GM12878 (cell line): ENCODE measurements around the gene ZNF385D. TPM values are rescaled to one million over a fixed set of nuclear protein-coding genes. Genes with fewer than 3 reads are reported as not detected.

ENCODE experiments used
- ATAC-seq: fragments of 200-7000 bp; cut with Tn5 transposase; 3 replicates; pipeline ENCODE4 v1.9.1; 2020; ENCODE audit warnings: mild to moderate bottlenecking, moderate library complexity
- BruUV-seq: library from RNA; stranded (reverse); fragments of 400-500 nt; replicated peaks from 2 replicates; lab custom pipeline; 2021; lab: Mats Ljungman, UMichigan
- CTCF ChIA-PET: fragments of 300-600 bp; sonication (Branson Sonifier 250); formaldehyde crosslinking; extraction: SDS; loops from one replicate; lab custom pipeline; 2021; ENCODE audit warnings: inconsistent platforms; lab: Yijun Ruan, JAX
- POLR2A ChIA-PET: fragments of 350-600 bp; formaldehyde crosslinking; extraction: SDS; loops from one replicate; lab custom pipeline; 2021; ENCODE audit warnings: inconsistent platforms; lab: Charles Lee
- RAD21 ChIA-PET: fragments of 300-600 bp; sonication (Branson Sonifier 250); formaldehyde crosslinking; loops from one replicate; lab custom pipeline; 2023; ENCODE audit warnings: antibody characterized with exemption; ENCODE audit not compliant: unreplicated experiment; lab: Charles Lee
- SMC1A ChIA-PET: fragments of 300-600 bp; sonication (Branson Sonifier 250); formaldehyde crosslinking; loops from one replicate; lab custom pipeline; 2023; ENCODE audit not compliant: unreplicated experiment, uncharacterized antibody; lab: Charles Lee
- DNase-seq: peaks from one replicate; pipeline ENCODE4 v3.0.0-alpha.2; 2011; ENCODE audit warnings: low read depth, low spot score
- FAIRE-seq: peaks from 3 replicates; lab custom pipeline; 2011; peaks lifted over from hg19 to GRCh38; lab: Jason Lieb, UNC
- H2AFZ ChIP-seq: 2 replicates; pipeline ENCODE4 v1.6.0; 2011; ENCODE audit warnings: low read depth, low read length, control low read depth; ENCODE audit not compliant: control insufficient read depth
- H3K27ac ChIP-seq: 2 replicates; pipeline ENCODE4 v1.5.1; 2011; ENCODE audit warnings: control low read depth; ENCODE audit not compliant: control insufficient read depth, insufficient read depth
- H3K27me3 ChIP-seq, 2 experiments: replicated peaks in 1 of 2; 2 replicates each; pipeline versions ENCODE4 v1.6.0 to v1.6.1; 2011; ENCODE audit warnings: low read length in 1 of 2; ENCODE audit not compliant: control insufficient read depth in 2 of 2, insufficient read depth in 2 of 2
- H3K36me3 ChIP-seq, 2 experiments: 2 replicates each; pipeline ENCODE4 v1.5.1; 2011; ENCODE audit warnings: low read length in 1 of 2; ENCODE audit not compliant: control insufficient read depth in 2 of 2, insufficient read depth in 2 of 2
- H3K4me1 ChIP-seq: 2 replicates; pipeline ENCODE4 v1.6.1; 2011; ENCODE audit warnings: mild to moderate bottlenecking, low read length, moderate library complexity, mixed read lengths; ENCODE audit not compliant: control insufficient read depth, insufficient read depth
- H3K4me2 ChIP-seq: 2 replicates; pipeline ENCODE4 v1.6.0; 2011; ENCODE audit warnings: control low read depth; ENCODE audit not compliant: control insufficient read depth, insufficient read depth
- H3K4me3 ChIP-seq: fragments of 200-600 bp; sonication (generic); 2 replicates; pipeline ENCODE4 v1.5.1; 2016
- H3K79me2 ChIP-seq: 2 replicates; pipeline ENCODE4 v1.6.0; 2011; ENCODE audit warnings: low read length; ENCODE audit not compliant: control insufficient read depth, insufficient read depth
- H3K9ac ChIP-seq: 2 replicates; pipeline ENCODE4 v1.8.0; 2011; ENCODE audit warnings: low read length, control low read depth, mixed read lengths; ENCODE audit not compliant: control insufficient read depth, insufficient read depth
- H3K9me3 ChIP-seq: replicated peaks from 3 replicates; pipeline ENCODE4 v1.5.1; 2011; ENCODE audit warnings: mild to moderate bottlenecking, low read length; ENCODE audit not compliant: control insufficient read depth, insufficient read depth
- H4K20me1 ChIP-seq: 2 replicates; pipeline ENCODE4 v1.6.0; 2011; ENCODE audit not compliant: control insufficient read depth, insufficient read depth
- CHD2 ChIP-seq: IDR thresholded peaks from 2 replicates; pipeline ENCODE4 v1.6.1; 2011; ENCODE audit warnings: low read depth, low read length, improper control_type of control experiment, borderline replicate concordance
- HCFC1 ChIP-seq: fragments of 150-350 bp; IDR thresholded peaks from 2 replicates; pipeline ENCODE4 v1.6.1; 2014; ENCODE audit warnings: low read length
- NFYB ChIP-seq: IDR thresholded peaks from 2 replicates; pipeline ENCODE4 v1.6.1; 2011; ENCODE audit warnings: low read depth, mild to moderate bottlenecking, low read length, improper control_type of control experiment, moderate library complexity; ENCODE audit not compliant: insufficient read depth
- PML ChIP-seq: IDR thresholded peaks from 2 replicates; pipeline ENCODE4 v1.6.1; 2012; ENCODE audit warnings: low read length, inconsistent platforms
- RAD51 ChIP-seq: fragments of 450-650 bp; IDR thresholded peaks from 2 replicates; pipeline ENCODE4 v1.6.1; 2016; ENCODE audit warnings: moderate library complexity, mild to moderate bottlenecking, inconsistent platforms
- SMARCA5 ChIP-seq: fragments of 450-650 bp; IDR thresholded peaks from 2 replicates; pipeline ENCODE4 v1.6.1; 2017; ENCODE audit warnings: mild to moderate bottlenecking
- STAT1 ChIP-seq: fragments of 450-650 bp; conservative IDR thresholded peaks from 2 replicates; pipeline ENCODE4 v1.6.1; 2014; ENCODE audit warnings: antibody characterized with exemption, mild to moderate bottlenecking
- WGBS: methylation state at CpG from one replicate; pipeline ENCODE4 v1.1.6; 2016; ENCODE audit warnings: low lambda C conversion rate; ENCODE audit not compliant: insufficient replicate concordance, insufficient coverage; ENCODE audit errors: missing lambda C conversion rate; 5-methylcytosine and 5-hydroxymethylcytosine counted together
- in situ Hi-C: fragments of 300-500 bp; cut with MboI; formaldehyde crosslinking; loops from 9 replicates; pipeline ENCODE4 v1.14.3; 2018; ENCODE audit warnings: mixed read lengths
- intact Hi-C: fragments of 100-400 bp; cut with micrococcal nuclease; formaldehyde crosslinking; loops from one replicate; pipeline ENCODE4 v1.14.2; 2022; ENCODE audit not compliant: unreplicated experiment
- polyA plus RNA-seq, 11 experiments: library from polyadenylated mRNA; depleted of rRNA in 4 of 11; unstranded in 6 of 11; stranded (reverse) in 5 of 11; fragments of >200 nt; fragmentation: Nextera tagmentation in 4 of 11; fragmentation: Illumina TruSeq in 1 of 11; extraction: Ambion mirVana in 4 of 11; extraction: Trizol in 1 of 11; gene quantifications; 1 replicate in 1 of 11; 2 replicates in 10 of 11; pipeline versions ENCODE4 v1.2.1 to v1.2.3, GENCODE V29; 2011 to 2016; ENCODE audit warnings: inconsistent platforms in 2 of 11, missing spikeins in 2 of 11, low read depth in 1 of 11
- total RNA-seq, 4 experiments: library from RNA; depleted of rRNA in 3 of 4; stranded (reverse); fragments of >200 nt in 3 of 4; fragmentation: Illumina TruSeq in 1 of 4; extraction: Trizol in 1 of 4; gene quantifications; 2 replicates each; pipeline versions ENCODE4 v1.2.1 to v1.2.3, GENCODE V29; 2013 to 2021
- TF ChIP-seq, protein P1 (sequence below), 3 experiments: IDR thresholded peaks in 2 of 3; conservative IDR thresholded peaks in 1 of 3; 2 replicates each; pipeline ENCODE4 v1.5.1; 2011; ENCODE audit warnings: low read depth in 3 of 3, low read length in 3 of 3, mild to moderate bottlenecking in 3 of 3, control low read depth in 2 of 3, moderate library complexity in 2 of 3, inconsistent platforms in 1 of 3, mixed read lengths in 1 of 3; ENCODE audit not compliant: control insufficient read depth in 2 of 3, insufficient read depth in 1 of 3; ENCODE audit errors: extremely low read depth in 1 of 3
- TF ChIP-seq, protein P2 (sequence below): IDR thresholded peaks from 2 replicates; pipeline ENCODE4 v1.6.1; 2012; ENCODE audit warnings: low read depth, low read length, improper control_type of control experiment
- TF ChIP-seq, protein P3 (sequence below): fragments of 450-650 bp; IDR thresholded peaks from 2 replicates; pipeline ENCODE4 v1.6.1; 2014; ENCODE audit warnings: mild to moderate bottlenecking
- TF ChIP-seq, protein P4 (sequence below): fragments of 450-650 bp; IDR thresholded peaks from 2 replicates; pipeline ENCODE4 v1.6.1; 2017; ENCODE audit warnings: mild to moderate bottlenecking, low read depth, inconsistent platforms; ENCODE audit not compliant: poor library complexity, severe bottlenecking
- TF ChIP-seq, protein P5 (sequence below): fragments of 150-350 bp; IDR thresholded peaks from 2 replicates; pipeline ENCODE4 v1.6.1; 2016; ENCODE audit warnings: low read depth, low read length

Gene ZNF385D
- total and polyA plus RNA-seq, 10 of the 15 experiments (the other 5 are each of a cell fraction or from before 2014, with no cell fraction given): 0.01 to 0.62 (median 0.18) TPM; not detected in 5

DNA sequence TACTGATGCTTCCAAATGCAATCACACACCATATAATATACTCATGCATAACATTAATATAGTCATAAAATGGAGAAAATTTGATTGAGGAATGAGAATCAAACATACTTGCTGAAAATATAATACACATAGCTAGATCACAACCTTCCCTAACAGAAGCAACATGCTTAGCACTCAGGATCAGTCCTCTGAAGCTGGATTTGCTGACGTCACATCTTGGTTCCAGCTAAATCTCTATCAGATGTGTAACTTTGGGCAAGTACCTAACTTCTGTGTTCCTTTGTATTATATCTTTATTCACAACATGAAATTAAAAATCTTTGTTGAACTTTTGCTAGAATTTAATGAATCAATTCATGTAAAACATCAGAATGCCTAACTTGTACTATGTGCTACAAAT is 263.5 kb downstream of the ZNF385D start:
- no peak for FAIRE-seq
- Histone ChIP-seq H3K79me2 (no peaks in the 10 kb centered on the region), H4K20me1 (no peaks in the 10 kb centered on the region), H3K4me2 (no peak overlapping the region), H3K36me3 (no peaks in the 10 kb centered on the region), H3K27ac (no peak overlapping the region), H3K9ac (no peak overlapping the region), H3K9me3 (no peaks in the 10 kb centered on the region), H3K27me3 (no peaks in the 10 kb centered on the region), H3K4me3 (no peak overlapping the region), H2AFZ (no peak overlapping the region), H3K4me1 (no peaks in the 10 kb centered on the region)
- SMC1A ChIA-PET: interaction anchor here (0.7 to 1.4 kb wide), 4 partner anchors 10 to 471 kb away, joined by 3 to 5 read pairs (median 4); no protein-coding TSS in a partner anchor
- ATAC-seq: no peak
- CTCF ChIA-PET: interaction anchor here (1.0 to 1.8 kb wide), 2 partner anchors 9 to 336 kb away, joined by 3 to 4 read pairs; no protein-coding TSS in a partner anchor
- in situ Hi-C loops (loop anchor here (10.0 to 25.0 kb wide), 2 partner anchors 973 to 1150 kb away; no protein-coding TSS in a partner anchor), intact Hi-C loops (no loop called here)
- 22% methylated on average over 1 of the region's 1 CpG for whole genome bisulfite sequencing
- RAD21 ChIA-PET: no interaction called here
- no peak for DNase-seq
- BruUV-seq: no TSS peak
- POLR2A ChIA-PET: no interaction called here
- TF ChIP-seq SMARCA5: no peak
- no peak for TF ChIP-seq HCFC1
- TF ChIP-seq RAD51: no peak
- TF ChIP-seq NFYB: no peak
- no peak for TF ChIP-seq CHD2
- TF ChIP-seq, protein P1, sequence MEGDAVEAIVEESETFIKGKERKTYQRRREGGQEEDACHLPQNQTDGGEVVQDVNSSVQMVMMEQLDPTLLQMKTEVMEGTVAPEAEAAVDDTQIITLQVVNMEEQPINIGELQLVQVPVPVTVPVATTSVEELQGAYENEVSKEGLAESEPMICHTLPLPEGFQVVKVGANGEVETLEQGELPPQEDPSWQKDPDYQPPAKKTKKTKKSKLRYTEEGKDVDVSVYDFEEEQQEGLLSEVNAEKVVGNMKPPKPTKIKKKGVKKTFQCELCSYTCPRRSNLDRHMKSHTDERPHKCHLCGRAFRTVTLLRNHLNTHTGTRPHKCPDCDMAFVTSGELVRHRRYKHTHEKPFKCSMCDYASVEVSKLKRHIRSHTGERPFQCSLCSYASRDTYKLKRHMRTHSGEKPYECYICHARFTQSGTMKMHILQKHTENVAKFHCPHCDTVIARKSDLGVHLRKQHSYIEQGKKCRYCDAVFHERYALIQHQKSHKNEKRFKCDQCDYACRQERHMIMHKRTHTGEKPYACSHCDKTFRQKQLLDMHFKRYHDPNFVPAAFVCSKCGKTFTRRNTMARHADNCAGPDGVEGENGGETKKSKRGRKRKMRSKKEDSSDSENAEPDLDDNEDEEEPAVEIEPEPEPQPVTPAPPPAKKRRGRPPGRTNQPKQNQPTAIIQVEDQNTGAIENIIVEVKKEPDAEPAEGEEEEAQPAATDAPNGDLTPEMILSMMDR (IDR thresholded peaks at IDR 0.05 in 2 of 3, conservative IDR thresholded peaks at IDR 0.05 in 1 of 3; ENCODE audit: control insufficient read depth in 2 of 3, extremely low read depth in 1 of 3, insufficient read depth in 1 of 3, low read depth in 3 of 3, low read length in 3 of 3): no peak
- TF ChIP-seq PML: no peak
- no peak for TF ChIP-seq STAT1
- TF ChIP-seq, protein P2, sequence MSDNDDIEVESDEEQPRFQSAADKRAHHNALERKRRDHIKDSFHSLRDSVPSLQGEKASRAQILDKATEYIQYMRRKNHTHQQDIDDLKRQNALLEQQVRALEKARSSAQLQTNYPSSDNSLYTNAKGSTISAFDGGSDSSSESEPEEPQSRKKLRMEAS: no peak
- TF ChIP-seq, protein P3, sequence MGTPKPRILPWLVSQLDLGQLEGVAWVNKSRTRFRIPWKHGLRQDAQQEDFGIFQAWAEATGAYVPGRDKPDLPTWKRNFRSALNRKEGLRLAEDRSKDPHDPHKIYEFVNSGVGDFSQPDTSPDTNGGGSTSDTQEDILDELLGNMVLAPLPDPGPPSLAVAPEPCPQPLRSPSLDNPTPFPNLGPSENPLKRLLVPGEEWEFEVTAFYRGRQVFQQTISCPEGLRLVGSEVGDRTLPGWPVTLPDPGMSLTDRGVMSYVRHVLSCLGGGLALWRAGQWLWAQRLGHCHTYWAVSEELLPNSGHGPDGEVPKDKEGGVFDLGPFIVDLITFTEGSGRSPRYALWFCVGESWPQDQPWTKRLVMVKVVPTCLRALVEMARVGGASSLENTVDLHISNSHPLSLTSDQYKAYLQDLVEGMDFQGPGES: no peak
- TF ChIP-seq, protein P4, sequence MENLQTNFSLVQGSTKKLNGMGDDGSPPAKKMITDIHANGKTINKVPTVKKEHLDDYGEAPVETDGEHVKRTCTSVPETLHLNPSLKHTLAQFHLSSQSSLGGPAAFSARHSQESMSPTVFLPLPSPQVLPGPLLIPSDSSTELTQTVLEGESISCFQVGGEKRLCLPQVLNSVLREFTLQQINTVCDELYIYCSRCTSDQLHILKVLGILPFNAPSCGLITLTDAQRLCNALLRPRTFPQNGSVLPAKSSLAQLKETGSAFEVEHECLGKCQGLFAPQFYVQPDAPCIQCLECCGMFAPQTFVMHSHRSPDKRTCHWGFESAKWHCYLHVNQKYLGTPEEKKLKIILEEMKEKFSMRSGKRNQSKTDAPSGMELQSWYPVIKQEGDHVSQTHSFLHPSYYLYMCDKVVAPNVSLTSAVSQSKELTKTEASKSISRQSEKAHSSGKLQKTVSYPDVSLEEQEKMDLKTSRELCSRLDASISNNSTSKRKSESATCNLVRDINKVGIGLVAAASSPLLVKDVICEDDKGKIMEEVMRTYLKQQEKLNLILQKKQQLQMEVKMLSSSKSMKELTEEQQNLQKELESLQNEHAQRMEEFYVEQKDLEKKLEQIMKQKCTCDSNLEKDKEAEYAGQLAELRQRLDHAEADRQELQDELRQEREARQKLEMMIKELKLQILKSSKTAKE: no peak
- TF ChIP-seq, protein P5, sequence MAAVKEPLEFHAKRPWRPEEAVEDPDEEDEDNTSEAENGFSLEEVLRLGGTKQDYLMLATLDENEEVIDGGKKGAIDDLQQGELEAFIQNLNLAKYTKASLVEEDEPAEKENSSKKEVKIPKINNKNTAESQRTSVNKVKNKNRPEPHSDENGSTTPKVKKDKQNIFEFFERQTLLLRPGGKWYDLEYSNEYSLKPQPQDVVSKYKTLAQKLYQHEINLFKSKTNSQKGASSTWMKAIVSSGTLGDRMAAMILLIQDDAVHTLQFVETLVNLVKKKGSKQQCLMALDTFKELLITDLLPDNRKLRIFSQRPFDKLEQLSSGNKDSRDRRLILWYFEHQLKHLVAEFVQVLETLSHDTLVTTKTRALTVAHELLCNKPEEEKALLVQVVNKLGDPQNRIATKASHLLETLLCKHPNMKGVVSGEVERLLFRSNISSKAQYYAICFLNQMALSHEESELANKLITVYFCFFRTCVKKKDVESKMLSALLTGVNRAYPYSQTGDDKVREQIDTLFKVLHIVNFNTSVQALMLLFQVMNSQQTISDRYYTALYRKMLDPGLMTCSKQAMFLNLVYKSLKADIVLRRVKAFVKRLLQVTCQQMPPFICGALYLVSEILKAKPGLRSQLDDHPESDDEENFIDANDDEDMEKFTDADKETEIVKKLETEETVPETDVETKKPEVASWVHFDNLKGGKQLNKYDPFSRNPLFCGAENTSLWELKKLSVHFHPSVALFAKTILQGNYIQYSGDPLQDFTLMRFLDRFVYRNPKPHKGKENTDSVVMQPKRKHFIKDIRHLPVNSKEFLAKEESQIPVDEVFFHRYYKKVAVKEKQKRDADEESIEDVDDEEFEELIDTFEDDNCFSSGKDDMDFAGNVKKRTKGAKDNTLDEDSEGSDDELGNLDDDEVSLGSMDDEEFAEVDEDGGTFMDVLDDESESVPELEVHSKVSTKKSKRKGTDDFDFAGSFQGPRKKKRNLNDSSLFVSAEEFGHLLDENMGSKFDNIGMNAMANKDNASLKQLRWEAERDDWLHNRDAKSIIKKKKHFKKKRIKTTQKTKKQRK: no peak
